HFF-Myc (cell line): ENCODE measurements around the gene COL26A1.
"Not testable (repeated sequence)": the region's sequence is repeated elsewhere in the genome, so short reads cannot be mapped to it uniquely, and the experiment has no call there.

ENCODE experiments used
- DNase-seq: peaks from one replicate; pipeline ENCODE4 v3.0.0-alpha.2; 2011; ENCODE audit warnings: low read depth; ENCODE audit errors: extremely low read depth
- H3K4me3 ChIP-seq: replicated peaks from 2 replicates; pipeline ENCODE4 v1.5.1; 2011; ENCODE audit warnings: low read depth, mild to moderate bottlenecking, control low read depth, low read length
- TF ChIP-seq, protein P1 (sequence below): IDR thresholded peaks from 2 replicates; pipeline ENCODE4 v1.5.1; 2012; ENCODE audit warnings: mild to moderate bottlenecking, low read depth, low read length, control low read depth; ENCODE audit errors: missing control alignments

Gene COL26A1

DNA sequence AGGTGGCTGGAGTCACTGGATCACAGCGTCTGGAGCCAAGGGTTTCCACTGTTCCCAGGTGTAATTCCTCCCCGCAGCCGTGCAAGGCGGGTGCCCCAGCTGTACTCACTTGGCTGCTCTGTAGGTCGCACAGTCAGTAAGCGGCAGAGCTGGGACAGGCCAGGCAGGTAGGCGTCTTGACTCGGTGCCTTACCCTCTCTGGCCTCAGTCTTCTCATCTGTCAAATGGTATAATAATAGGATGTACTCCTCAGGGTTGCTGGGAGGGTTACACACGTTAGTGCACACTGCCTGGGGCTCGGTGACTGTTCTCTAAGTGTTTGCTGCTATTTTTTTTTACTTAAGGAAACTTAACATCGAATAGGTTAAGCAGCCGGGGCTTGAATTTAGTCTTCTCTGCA is 239.4 kb downstream of the COL26A1 start:
- H3K4me3 ChIP-seq: no peak overlapping the region
- no peak for DNase-seq
- TF ChIP-seq, protein P1, sequence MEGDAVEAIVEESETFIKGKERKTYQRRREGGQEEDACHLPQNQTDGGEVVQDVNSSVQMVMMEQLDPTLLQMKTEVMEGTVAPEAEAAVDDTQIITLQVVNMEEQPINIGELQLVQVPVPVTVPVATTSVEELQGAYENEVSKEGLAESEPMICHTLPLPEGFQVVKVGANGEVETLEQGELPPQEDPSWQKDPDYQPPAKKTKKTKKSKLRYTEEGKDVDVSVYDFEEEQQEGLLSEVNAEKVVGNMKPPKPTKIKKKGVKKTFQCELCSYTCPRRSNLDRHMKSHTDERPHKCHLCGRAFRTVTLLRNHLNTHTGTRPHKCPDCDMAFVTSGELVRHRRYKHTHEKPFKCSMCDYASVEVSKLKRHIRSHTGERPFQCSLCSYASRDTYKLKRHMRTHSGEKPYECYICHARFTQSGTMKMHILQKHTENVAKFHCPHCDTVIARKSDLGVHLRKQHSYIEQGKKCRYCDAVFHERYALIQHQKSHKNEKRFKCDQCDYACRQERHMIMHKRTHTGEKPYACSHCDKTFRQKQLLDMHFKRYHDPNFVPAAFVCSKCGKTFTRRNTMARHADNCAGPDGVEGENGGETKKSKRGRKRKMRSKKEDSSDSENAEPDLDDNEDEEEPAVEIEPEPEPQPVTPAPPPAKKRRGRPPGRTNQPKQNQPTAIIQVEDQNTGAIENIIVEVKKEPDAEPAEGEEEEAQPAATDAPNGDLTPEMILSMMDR: no peak

DNA sequence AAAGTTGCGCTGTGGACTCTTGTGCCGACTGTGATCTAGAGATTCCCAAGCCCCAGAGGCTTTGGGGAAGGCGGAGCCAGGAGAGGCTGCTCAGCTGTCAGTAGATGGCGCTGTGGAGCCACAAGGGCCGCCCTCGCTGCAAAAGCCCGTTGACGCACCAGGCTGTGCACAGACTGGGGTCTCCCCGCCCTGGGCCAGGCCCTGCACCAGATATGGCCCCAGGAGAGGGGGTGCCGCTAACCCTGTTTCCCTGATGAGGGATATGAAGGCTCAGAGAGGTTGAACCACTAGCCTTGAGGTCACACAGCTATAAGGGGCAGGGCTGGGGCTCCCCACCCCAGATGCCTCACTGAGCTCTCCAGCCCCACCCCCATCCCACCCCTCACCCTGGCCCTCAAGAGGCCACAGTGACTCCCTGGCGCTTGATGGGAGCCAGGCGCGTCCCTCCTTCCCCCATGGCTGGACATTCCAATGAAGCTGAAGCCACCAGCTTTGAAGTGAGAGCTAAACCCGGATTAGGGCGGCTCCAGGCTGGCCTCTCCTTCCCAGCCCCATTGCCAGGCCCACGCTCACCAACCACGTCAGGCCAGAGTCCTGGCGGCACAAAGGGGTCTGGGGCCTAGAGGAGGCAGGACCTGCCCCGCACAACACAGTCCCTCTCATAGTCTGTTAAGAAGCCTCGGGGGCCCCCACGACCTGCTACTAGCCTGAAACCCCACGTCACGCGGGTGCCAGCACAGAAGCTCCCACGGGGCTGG is 240.0 kb downstream of the COL26A1 start:
- TF ChIP-seq, protein P1: peak; percentile 95
- no peak overlapping the region for H3K4me3 ChIP-seq
- no peak for DNase-seq

DNA sequence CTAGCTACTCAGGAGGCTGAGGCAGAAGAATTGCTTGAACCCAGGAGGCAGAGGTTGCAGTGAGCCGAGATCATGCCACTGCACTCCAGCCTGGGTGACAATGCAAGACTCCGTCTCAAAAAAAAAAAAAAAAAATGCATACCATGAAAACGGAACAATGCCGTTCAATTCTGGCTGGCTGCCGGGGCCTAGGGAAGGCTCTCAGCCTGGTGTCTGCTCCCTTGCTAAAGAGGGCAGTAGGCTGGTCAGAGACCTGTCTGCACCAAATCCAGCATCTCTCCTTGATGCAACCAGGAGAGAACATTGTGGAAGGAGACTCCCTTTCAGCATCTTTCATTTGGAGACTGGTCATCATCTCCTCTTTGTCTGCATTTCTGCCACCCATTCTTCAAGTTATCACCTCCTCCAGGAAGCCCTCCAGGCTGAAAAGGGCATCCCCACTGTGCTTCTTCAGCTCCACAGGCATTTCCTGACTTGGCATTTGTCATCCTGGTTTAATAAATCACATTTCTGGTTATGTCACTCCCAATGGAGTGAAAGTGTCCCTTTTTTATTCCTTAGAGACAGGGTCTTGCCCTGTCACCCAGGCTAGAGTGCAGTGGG is 241.8 kb downstream of the COL26A1 start:
- TF ChIP-seq, protein P1: no peak
- H3K4me3 ChIP-seq: no peak overlapping the region
- no peak for DNase-seq

DNA sequence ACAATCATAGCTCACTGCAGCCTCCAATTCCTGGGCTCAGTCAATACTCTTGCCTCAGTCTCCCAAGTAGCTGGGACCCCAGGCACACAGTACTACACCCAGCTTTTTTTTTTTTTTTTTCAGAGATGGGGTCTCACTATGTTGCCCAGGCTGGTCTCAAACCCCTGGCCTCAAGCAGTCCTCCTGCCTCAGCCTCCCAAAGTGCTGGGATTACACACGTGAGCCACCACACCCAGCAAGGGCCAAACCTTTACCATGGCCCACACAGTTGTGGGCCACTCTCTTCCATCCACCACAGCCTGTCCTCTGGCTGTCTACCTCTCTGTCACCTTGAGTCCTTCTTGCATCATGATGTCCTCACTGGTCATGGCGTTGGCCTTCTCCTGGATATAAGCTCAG is 242.3 kb downstream of the COL26A1 start:
- not testable (repeated sequence) for H3K4me3 ChIP-seq, DNase-seq

DNA sequence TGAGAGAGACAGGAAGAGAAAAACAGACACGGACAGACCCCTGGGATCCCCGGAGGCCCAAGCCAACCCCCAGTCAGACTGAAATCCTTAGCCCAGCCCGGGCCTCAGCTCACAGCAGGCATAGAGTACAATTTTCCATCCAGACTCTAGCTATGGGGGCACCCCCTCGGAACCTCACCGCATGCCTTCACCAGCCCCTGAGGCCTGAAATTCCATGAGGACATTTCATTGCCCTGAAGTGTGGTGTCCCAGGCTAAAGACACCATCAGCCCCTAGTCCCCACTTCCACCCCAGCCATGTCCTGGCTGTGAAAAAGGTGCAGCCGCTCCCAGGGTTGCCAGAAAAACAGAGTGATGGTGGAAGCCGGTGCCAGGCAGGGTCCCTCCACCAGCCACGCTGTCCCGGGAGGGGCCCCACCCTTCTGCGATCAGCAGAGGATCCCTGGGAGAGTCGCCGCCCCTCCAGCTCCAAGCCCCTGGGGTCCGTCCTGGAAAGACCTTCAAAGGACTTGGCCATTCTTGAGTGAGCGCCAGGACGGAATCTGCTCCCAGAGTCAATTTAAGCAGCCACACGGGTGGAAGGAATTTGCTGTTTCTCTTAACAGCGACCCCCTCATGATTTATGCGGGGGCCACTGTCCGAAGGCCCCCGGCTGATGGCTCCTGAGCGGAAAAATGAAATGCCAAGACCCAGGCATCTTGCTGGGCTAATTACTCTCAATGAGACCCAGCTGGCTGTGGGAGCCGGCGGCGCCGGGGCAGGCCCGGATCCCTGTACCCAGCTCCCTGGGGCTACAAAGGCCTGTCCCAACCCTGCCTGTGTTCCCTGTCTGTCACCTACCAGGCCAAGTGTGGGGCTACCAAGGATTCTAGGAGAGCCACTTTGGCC is 243.2 kb downstream of the COL26A1 start:
- DNase-seq: no peak
- H3K4me3 ChIP-seq: no peak overlapping the region
- TF ChIP-seq, protein P1: no peak

DNA sequence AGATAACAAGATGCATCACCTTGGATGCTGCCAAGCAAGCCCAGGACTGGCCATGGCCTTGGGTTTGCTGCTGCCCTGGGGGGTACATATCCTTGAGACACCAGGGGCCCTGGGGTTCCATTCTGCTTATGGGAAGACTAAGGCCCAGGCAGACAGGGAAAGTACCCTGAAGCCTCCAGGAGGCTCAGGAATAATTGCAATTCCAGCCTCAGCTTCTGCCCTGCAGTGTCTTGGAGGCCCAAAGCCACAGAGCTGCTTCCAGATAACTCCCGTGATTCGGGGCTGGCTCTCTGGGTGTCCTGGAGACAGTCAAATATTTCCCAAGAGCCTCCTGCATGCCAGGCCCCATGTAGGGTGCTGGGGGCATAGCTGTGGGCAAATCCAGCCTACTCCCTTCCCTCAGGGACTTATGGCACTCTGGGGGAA is 243.8 kb downstream of the COL26A1 start:
- TF ChIP-seq, protein P1: no peak
- no peak for DNase-seq
- H3K4me3 ChIP-seq: no peak overlapping the region
